HG02610 (cell line): ENCODE data around the gene PLD1.

Source experiments
- ATAC-seq: cut with Tn5 transposase; IDR thresholded peaks from one replicate; pipeline ENCODE4 v1.9.1; 2021; ENCODE audit warnings: mild to moderate bottlenecking, moderate library complexity; ENCODE audit not compliant: unreplicated experiment

PLD1 gene

GRCh38 chr3:171776839-171777583 lies 33.3 kb downstream of the PLD1 start:
- no peak for ATAC-seq

- no peak for ATAC-seq
Observed at GRCh38 chr3:171776411-171776810, 33.9 kb downstream of the PLD1 start.

GRCh38 chr3:171775943-171776342 lies 34.3 kb downstream of the PLD1 start:
- ATAC-seq, result no peak

GRCh38 chr3:171774521-171774920 lies 35.8 kb downstream of the PLD1 start:
- ATAC-seq, result no peak

GRCh38 chr3:171772427-171773056 lies 37.7 kb downstream of the PLD1 start:
- no peak for ATAC-seq

- peak; percentile 79 for ATAC-seq
Observed at GRCh38 chr3:171770689-171771620, 39.3 kb downstream of the PLD1 start.

GRCh38 chr3:171769461-171769860 lies 40.8 kb downstream of the PLD1 start:
- ATAC-seq, result no peak

- ATAC-seq, result no peak
Observed at GRCh38 chr3:171768986-171769385, 41.3 kb downstream of the PLD1 start.

- ATAC-seq, result no peak
Observed at GRCh38 chr3:171768281-171768900, 41.9 kb downstream of the PLD1 start.

- ATAC-seq, result no peak
Observed at GRCh38 chr3:171765511-171765887, 44.8 kb downstream of the PLD1 start.

GRCh38 chr3:171763392-171763791 lies 46.9 kb downstream of the PLD1 start:
- ATAC-seq, result no peak

- ATAC-seq, result no peak
Observed at GRCh38 chr3:171760477-171760876, 49.8 kb downstream of the PLD1 start.

GRCh38 chr3:171758109-171758508 lies 52.2 kb downstream of the PLD1 start:
- no peak for ATAC-seq

GRCh38 chr3:171757361-171758034 lies 52.8 kb downstream of the PLD1 start:
- no peak for ATAC-seq

GRCh38 chr3:171755656-171756055 lies 54.6 kb downstream of the PLD1 start:
- no peak for ATAC-seq

GRCh38 chr3:171755015-171755589 lies 55.2 kb downstream of the PLD1 start:
- peak; percentile 35 for ATAC-seq

GRCh38 chr3:171753665-171754408 lies 56.4 kb downstream of the PLD1 start:
- no peak for ATAC-seq

- no peak for ATAC-seq
Observed at GRCh38 chr3:171753025-171753472, 57.2 kb downstream of the PLD1 start.

GRCh38 chr3:171752329-171752728 lies 58.0 kb downstream of the PLD1 start:
- ATAC-seq, result no peak
